NB4 (cell line): ENCODE measurements around the gene RGS8.

Source experiments
- POLR2A ChIP-seq: IDR thresholded peaks from 2 replicates; pipeline ENCODE4 v1.6.1; 2011; ENCODE audit warnings: mild to moderate bottlenecking; ENCODE audit not compliant: insufficient read length; ENCODE audit errors: extremely low read depth
- TF ChIP-seq, protein P1 (sequence below): IDR thresholded peaks from one replicate; pipeline ENCODE4 v1.5.1; 2012; ENCODE audit warnings: low read depth, low read length
- TF ChIP-seq, protein P2 (sequence below): IDR thresholded peaks from 2 replicates; pipeline ENCODE4 v1.6.1; 2011; ENCODE audit warnings: low read depth, low read length

DNA sequence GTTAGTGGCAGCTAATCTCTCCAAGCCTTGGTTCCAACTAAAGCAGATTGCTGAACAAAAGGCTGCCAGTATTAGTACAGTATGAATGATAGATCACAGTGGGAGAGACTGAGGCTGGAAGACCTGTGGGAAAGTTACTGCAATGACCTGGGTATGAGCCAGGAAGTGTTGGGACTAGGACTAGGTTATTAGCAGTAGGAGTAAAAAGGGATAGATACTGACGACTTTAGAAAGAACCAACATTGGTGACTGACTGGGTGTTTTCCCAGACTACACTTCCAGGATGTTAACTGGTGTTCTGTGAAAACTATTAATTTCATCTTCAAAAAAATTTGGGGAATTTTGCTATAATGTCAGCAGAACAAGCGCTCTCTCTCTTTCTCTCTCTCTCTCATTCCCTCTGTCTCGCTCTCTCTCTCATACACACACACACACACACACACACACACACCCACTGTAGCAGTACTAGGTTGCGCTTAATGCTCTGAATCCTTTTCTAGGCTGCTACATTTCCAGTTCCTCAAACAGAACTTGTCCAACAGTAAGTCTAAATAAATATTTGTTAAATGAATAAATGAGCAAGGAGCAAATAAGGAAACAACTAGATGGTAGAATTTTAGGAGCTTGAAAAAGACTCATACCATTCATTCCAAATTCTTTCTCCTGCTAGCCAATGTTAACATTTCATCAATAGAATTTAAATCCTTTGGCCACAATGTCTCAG is 47.6 kb upstream of the RGS8 start:
- TF ChIP-seq POLR2A = no peak
- TF ChIP-seq, protein P1, sequence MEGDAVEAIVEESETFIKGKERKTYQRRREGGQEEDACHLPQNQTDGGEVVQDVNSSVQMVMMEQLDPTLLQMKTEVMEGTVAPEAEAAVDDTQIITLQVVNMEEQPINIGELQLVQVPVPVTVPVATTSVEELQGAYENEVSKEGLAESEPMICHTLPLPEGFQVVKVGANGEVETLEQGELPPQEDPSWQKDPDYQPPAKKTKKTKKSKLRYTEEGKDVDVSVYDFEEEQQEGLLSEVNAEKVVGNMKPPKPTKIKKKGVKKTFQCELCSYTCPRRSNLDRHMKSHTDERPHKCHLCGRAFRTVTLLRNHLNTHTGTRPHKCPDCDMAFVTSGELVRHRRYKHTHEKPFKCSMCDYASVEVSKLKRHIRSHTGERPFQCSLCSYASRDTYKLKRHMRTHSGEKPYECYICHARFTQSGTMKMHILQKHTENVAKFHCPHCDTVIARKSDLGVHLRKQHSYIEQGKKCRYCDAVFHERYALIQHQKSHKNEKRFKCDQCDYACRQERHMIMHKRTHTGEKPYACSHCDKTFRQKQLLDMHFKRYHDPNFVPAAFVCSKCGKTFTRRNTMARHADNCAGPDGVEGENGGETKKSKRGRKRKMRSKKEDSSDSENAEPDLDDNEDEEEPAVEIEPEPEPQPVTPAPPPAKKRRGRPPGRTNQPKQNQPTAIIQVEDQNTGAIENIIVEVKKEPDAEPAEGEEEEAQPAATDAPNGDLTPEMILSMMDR = no peak
- TF ChIP-seq, protein P2, sequence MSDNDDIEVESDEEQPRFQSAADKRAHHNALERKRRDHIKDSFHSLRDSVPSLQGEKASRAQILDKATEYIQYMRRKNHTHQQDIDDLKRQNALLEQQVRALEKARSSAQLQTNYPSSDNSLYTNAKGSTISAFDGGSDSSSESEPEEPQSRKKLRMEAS = no peak
